HG03342 (cell line): ENCODE measurements around the gene S100A10.
A peak's percentile ranks its signal among the peaks of the same experiment; 100 is the strongest.

ENCODE experiments used
- ATAC-seq: cut with Tn5 transposase; IDR thresholded peaks from one replicate; pipeline ENCODE4 v1.9.1; 2021; ENCODE audit warnings: mild to moderate bottlenecking, moderate library complexity; ENCODE audit not compliant: unreplicated experiment

The S100A10 gene

GRCh38 chr1:151993734-151994496 is at the start of gene S100A10:
S100A10 (minus strand) TSS chr1:151993859; CDS start chr1:151986230, 7,629 bp downstream.
- no peak for ATAC-seq

DNA sequence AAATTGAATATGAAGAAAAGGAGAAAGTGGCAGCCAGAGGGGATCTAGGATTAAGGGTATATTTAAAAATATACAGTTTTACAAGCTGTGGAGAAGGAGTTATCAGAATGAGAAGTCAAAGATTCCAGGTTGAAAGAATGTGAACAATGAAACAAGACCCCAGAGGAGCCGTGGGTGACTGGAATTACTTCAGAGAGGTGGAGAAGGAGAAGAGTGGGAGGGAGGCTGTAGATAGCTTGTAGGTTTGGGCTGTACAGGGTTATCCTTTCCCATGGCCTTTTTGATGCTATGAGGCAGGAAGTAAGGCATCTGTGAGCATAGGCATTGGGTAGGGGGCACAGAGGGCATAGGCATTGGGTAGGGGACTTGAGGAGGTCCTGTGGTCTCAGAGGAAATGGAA is 48.4 kb upstream of the S100A10 start:
- ATAC-seq: no peak

- ATAC-seq: no peak
These were observed 46.2 kb upstream of the S100A10 start for GRCh38 chr1:152039886-152040285.

- no peak for ATAC-seq
These were observed 45.8 kb upstream of the S100A10 start for GRCh38 chr1:152039461-152039860.

- ATAC-seq: no peak
These were observed 45.2 kb upstream of the S100A10 start for GRCh38 chr1:152038871-152039270.

DNA sequence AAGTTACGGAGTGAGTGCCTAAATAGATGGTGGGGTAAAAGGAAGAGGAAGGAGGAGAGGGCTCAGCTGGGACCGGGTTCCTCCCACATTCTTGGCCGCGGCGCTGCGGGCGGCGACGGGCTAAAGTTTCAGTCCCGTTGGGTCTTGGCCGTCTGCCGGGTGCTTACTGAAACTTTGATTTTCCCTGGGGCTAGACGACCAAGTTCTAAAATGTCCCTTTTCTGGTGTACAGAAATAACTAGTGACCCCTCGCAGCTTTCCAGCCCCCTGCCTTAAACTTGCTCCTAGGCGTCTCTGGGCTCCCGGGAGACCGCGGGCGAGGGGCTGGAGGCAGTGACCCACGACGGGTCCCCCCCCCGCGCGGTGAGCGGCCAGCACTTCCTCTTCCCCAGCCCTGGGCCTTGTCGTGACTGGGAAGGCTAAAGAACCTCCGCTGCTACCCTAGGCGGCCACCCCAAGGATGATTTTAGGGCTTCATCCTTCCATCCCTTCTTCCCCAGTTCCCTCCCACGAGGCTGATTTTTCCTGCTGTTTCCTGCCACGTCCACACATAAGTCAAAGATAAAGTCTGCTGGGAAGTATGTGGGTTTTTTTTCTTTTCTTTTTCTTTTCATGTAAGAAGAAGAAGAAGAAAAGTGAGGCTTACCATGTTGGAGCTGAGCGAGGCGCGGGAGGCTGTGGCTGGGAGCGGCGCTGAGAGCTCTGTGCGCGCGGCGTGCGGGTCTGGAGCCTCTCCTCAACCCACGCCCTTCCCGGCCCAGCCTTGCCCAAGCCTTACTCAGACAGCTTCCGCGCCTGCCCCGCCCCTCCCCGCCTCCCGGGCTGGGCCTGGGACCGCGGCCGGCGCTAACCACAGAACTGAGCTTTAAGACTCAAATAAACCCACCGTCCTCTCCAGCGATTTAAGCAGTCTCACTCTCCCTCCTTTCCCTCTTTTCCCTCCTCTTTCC is 42.9 kb upstream of the S100A10 start, which contains the start of gene S100A11:
TSS of gene S100A11 (minus strand) at position 738 of the 950 bp plus-strand sequence. CDS start at position 649, 89 bp downstream.
- ATAC-seq: peak; percentile 50

GRCh38 chr1:152035539-152036266 is 42.0 kb upstream of the S100A10 start:
- ATAC-seq: no peak

GRCh38 chr1:152034654-152035538 is 41.2 kb upstream of the S100A10 start:
- ATAC-seq: peak; percentile 50

GRCh38 chr1:152034324-152034653 is 40.6 kb upstream of the S100A10 start:
- peak; percentile 22 for ATAC-seq

DNA sequence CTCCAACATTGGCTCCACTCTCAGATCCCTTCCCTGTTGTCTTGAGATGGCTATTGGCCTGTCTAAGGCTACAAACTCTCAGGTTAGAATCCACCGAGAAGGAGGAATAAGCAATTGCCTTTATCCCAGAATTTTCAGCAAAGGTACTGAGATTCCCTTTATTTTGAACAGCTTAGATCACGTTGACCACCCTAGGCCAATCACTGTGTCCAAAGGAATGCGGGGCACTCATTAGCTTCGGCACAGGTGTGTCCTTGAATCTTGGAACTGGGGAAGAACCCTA is 36.2 kb upstream of the S100A10 start:
- no peak for ATAC-seq

- ATAC-seq: no peak
These were observed 35.7 kb upstream of the S100A10 start for GRCh38 chr1:152029144-152029928.

DNA sequence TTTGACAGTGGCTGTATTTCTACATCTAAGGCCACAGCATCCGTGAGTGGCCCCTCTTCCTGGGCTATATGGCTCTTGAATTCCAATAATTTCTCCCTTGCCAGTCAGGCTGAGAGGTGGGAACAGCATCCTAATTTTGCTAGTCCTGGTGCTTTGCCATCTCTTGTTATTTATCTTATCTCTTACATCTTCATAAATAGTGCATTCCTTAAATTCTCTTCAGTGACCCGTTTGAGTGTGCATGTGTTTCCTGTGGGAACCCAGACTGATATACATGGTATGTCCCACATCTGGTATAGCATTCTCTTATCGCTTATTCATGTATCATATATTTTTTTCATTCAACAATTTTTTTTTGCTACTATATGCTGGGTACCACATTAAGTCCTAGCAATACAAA is 33.2 kb upstream of the S100A10 start:
- no peak for ATAC-seq

GRCh38 chr1:152024223-152024622 is 30.6 kb upstream of the S100A10 start:
- no peak for ATAC-seq

- ATAC-seq: no peak
These were observed 29.6 kb upstream of the S100A10 start for GRCh38 chr1:152023221-152023620.

DNA sequence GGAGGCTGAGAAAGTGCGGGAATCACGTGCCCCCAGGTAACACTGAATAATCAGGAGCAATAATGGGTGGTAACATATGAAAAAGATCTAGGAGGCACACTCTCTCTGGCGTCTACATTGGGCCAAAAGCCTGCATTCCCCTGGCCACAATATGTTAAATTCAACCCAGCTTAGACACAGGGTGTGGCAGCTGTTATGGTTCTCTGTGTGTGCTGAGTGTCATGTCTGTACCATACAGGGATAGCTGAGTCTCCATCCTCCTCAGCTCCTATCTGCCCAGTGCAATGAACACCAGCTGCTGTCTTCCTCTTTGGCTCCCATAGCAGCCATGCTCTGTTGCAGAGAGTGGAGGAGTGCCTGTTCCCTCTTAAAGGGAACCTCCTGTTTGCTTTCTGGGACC is 28.8 kb upstream of the S100A10 start:
- ATAC-seq: no peak

DNA sequence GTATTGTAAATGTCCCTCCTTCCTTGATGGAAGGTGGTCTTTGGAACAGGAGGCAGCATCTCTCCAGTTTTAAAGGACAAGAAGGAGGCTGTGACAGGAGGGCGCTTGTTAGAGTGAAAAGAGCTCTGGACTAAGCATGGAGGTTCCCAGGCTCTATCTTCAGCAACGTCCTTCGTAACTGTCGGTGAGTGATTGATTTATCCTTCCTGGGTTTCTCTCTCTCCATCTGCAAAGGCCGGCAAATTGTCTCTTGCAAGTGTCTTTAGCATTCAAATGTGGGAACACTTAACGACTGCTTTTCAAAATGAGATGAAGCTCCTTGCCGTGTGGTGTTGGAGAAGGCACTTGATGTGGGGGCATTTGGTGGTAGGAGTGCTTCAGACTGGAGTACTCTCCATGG is 27.9 kb upstream of the S100A10 start:
- ATAC-seq: no peak

GRCh38 chr1:152020849-152021248 is 27.2 kb upstream of the S100A10 start:
- no peak for ATAC-seq

DNA sequence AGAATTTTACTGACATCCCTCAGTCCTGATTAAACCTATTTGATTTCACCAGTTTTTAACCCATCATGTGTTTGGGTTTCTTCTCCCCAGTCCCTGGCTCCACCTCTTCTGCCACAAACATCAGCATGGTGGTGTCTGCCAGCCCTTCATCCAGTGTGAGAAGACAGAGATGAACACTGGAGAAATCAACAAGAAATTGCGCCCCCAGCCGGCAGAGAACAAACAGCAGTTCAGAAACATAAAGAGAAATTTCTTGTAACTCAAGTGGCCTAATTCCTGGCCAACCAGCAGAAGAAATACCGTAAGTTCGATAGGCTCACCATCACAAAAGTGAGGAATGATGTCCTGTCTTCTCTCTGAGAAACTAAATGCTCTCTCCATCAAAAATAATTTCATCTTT is 24.9 kb upstream of the S100A10 start:
- ATAC-seq: no peak

DNA sequence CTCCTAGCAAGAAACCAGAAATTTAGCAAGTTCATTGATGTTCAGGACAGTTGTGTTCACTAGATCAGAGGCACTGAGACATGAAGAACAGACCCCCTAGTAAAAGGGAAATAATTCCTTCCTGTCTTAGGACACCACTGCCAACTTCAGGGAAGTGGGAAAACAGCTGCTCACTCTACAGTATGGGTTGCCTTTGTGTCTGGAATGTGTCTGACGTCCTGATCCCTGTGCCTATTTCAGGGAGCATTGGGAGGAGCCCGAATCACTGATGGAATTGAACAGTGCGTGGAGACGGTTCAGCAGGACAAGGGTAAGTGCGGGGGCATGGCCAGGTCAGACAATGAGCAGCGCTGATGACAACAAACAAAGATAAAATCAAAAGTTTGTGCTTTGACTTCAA is 22.1 kb upstream of the S100A10 start:
- no peak for ATAC-seq

- ATAC-seq: no peak
These were observed 21.3 kb upstream of the S100A10 start for GRCh38 chr1:152014943-152015342.
